K562 (cell line): ENCODE data around the gene PIGL. TPM values are rescaled to one million over a fixed set of nuclear protein-coding genes. Genes with fewer than 3 reads are reported as not detected.

ENCODE experiments used
- ATAC-seq: fragments of 200-7000 bp; cut with Tn5 transposase; 3 replicates; pipeline ENCODE4 v1.9.1; 2020; ENCODE audit warnings: moderate library complexity
- BruUV-seq: library from RNA; stranded (reverse); fragments of 400-500 nt; replicated peaks from 2 replicates; lab custom pipeline; 2021; lab: Mats Ljungman, UMichigan
- CTCF ChIA-PET: fragments of 300-600 bp; formaldehyde crosslinking; extraction: SDS; loops from one replicate; lab custom pipeline; 2021; ENCODE audit warnings: low intra/inter-chr PET ratio; lab: Yijun Ruan, JAX
- POLR2A ChIA-PET: fragments of 300-600, 350-650 bp; sonication (Branson Sonifier 250); formaldehyde crosslinking; extraction: SDS; loops from one replicate; lab custom pipeline; 2021; ENCODE audit warnings: antibody characterized with exemption, inconsistent platforms; lab: Yijun Ruan, JAX
- DNase-seq, 4 experiments: peaks; one replicate each; pipeline versions ENCODE4 v3.0.0 to v3.0.0-alpha.2; 2011 to 2018; ENCODE audit warnings: low spot score in 3 of 4, mixed read lengths in 3 of 4; ENCODE audit errors: extremely low read depth in 1 of 4
- FAIRE-seq: peaks from 2 replicates; lab custom pipeline; 2011; peaks lifted over from hg19 to GRCh38; lab: Jason Lieb, UNC
- H2AFZ ChIP-seq: 2 replicates; pipeline ENCODE4 v1.6.0; 2011; ENCODE audit warnings: low read depth, low read length, control low read depth, inconsistent platforms
- H3K27ac ChIP-seq: fragments of 200-600 bp; 3 replicates; pipeline ENCODE4 v1.8.0; 2011; ENCODE audit warnings: low read depth, mild to moderate bottlenecking, control low read depth, inconsistent platforms, low read length, moderate library complexity, mixed read lengths; ENCODE audit errors: extremely low read depth
- H3K27me3 ChIP-seq, 2 experiments: fragments of 300-600 bp in 1 of 2; 2 replicates in 1 of 2; 3 replicates in 1 of 2; pipeline versions ENCODE4 v1.6.0 to v1.8.0; 2011; ENCODE audit warnings: inconsistent platforms in 2 of 2, low read length in 2 of 2, mild to moderate bottlenecking in 1 of 2, mixed read lengths in 1 of 2, moderate library complexity in 1 of 2; ENCODE audit not compliant: control insufficient read depth in 2 of 2, insufficient read depth in 2 of 2
- H3K36me3 ChIP-seq: fragments of 300-600 bp; 3 replicates; pipeline ENCODE4 v1.8.0; 2011; ENCODE audit warnings: mild to moderate bottlenecking, low read length, inconsistent platforms; ENCODE audit not compliant: control insufficient read depth, insufficient read depth
- H3K4me1 ChIP-seq, 2 experiments: fragments of 200-600 bp in 1 of 2; replicated peaks in 1 of 2; 2 replicates in 1 of 2; 3 replicates in 1 of 2; pipeline versions ENCODE4 v1.5.1 to v1.8.0; 2011; ENCODE audit warnings: inconsistent platforms in 2 of 2, low read length in 2 of 2, mild to moderate bottlenecking in 1 of 2, mixed read lengths in 1 of 2, moderate library complexity in 1 of 2; ENCODE audit not compliant: control insufficient read depth in 2 of 2, insufficient read depth in 2 of 2
- H3K4me2 ChIP-seq: 2 replicates; pipeline ENCODE4 v1.6.1; 2011; ENCODE audit warnings: low read length, control low read depth, inconsistent platforms, mixed read lengths; ENCODE audit not compliant: insufficient read depth
- H3K4me3 ChIP-seq: fragments of 200-600 bp; sonication (generic), shearing (Covaris generic); 2 replicates; pipeline ENCODE4 v1.5.1; 2016; ENCODE audit warnings: control low read depth, inconsistent platforms
- H3K79me2 ChIP-seq: fragments of 200-600 bp; 3 replicates; pipeline ENCODE4 v1.8.0; 2011; ENCODE audit warnings: low read length, inconsistent platforms; ENCODE audit not compliant: control insufficient read depth, insufficient read depth
- H3K9ac ChIP-seq, 2 experiments: 2 replicates each; pipeline versions ENCODE4 v1.6.0 to v1.6.1; 2011; ENCODE audit warnings: low read depth in 2 of 2, low read length in 2 of 2, control low read depth in 1 of 2, inconsistent platforms in 1 of 2, mild to moderate bottlenecking in 1 of 2, mixed read lengths in 1 of 2; ENCODE audit not compliant: insufficient read depth in 1 of 2
- H3K9me1 ChIP-seq: one replicate; pipeline ENCODE4 v1.6.0; 2011; ENCODE audit warnings: inconsistent platforms, mild to moderate bottlenecking, low read length, moderate library complexity; ENCODE audit not compliant: control insufficient read depth, insufficient read depth
- H3K9me3 ChIP-seq: replicated peaks from 2 replicates; pipeline ENCODE4 v1.5.1; 2011; ENCODE audit warnings: low read depth, low read length, inconsistent platforms; ENCODE audit not compliant: control insufficient read depth, insufficient read depth
- H4K20me1 ChIP-seq: replicated peaks from 2 replicates; pipeline ENCODE4 v1.6.1; 2011; ENCODE audit warnings: low read length, inconsistent platforms, mixed read lengths; ENCODE audit not compliant: control insufficient read depth, insufficient read depth
- HDAC2 ChIP-seq: fragments of 450-650 bp; IDR thresholded peaks from 2 replicates; pipeline ENCODE4 v1.6.1; 2016; ENCODE audit warnings: mild to moderate bottlenecking
- PKNOX1 ChIP-seq: fragments of 450-650 bp; IDR thresholded peaks from 2 replicates; pipeline ENCODE4 v1.6.1; 2016
- STAT5B ChIP-seq: fragments of 250-450 bp; sonication (Bioruptor Pico); IDR thresholded peaks from 2 replicates; pipeline ENCODE4 v1.8.0; 2021; ENCODE audit warnings: mild to moderate bottlenecking, inconsistent platforms
- WGBS: fragments of 100-300 bp; shearing (Covaris generic); methylation state at CpG from one replicate; pipeline ENCODE4 v1.1.6; 2016; ENCODE audit warnings: low coverage, mixed read lengths; ENCODE audit not compliant: insufficient coverage; ENCODE audit errors: missing lambda C conversion rate; 5-methylcytosine and 5-hydroxymethylcytosine counted together
- in situ Hi-C: fragments of 300-500 bp; cut with MboI; formaldehyde crosslinking; loops from 4 replicates; pipeline ENCODE4 v1.15.0; 2018; ENCODE audit warnings: inconsistent platforms, mixed read lengths
- intact Hi-C: fragments of 100-400 bp; cut with micrococcal nuclease; formaldehyde crosslinking; loops from 2 replicates; pipeline ENCODE4 v1.14.2; 2022
- polyA plus RNA-seq, 8 experiments: library from polyadenylated mRNA; depleted of rRNA in 4 of 8; stranded (reverse) in 5 of 8; unstranded in 3 of 8; fragments of >200 nt; fragmentation: Nextera tagmentation in 2 of 8; fragmentation: Illumina TruSeq in 1 of 8; extraction: Ambion mirVana in 2 of 8; extraction: Trizol in 1 of 8; gene quantifications; 2 replicates each; pipeline versions ENCODE4 v1.2.1 to v1.2.3, GENCODE V29; 2011 to 2014; ENCODE audit warnings: inconsistent platforms in 1 of 8, missing spikeins in 1 of 8
- total RNA-seq, 7 experiments: library from RNA; depleted of rRNA in 6 of 7; stranded (reverse); fragments of >200 nt in 6 of 7; fragmentation: Illumina TruSeq in 2 of 7; extraction: Trizol in 2 of 7; gene quantifications; 2 replicates each; pipeline versions ENCODE4 v1.2.1 to v1.2.3, GENCODE V29; 2011 to 2021; ENCODE audit warnings: low replicate concordance in 1 of 7

Gene PIGL
- total and polyA plus RNA-seq, 9 of the 15 experiments (the other 6 are each of a cell fraction or from before 2014, with no cell fraction given): 19.9 to 55.3 (median 29.6) TPM

- Histone ChIP-seq H3K4me3 (no peak overlapping the region), H3K9me1 (no peaks in the 10 kb centered on the region), H4K20me1 (no peaks in the 10 kb centered on the region), H3K4me2 (peak overlapping the region; percentile 35), H3K36me3 (peaks cover 5% of the 10 kb centered on the region; the same call in 2 of the 3 replicates), H3K27ac (peak overlapping the region; percentile 46), H3K79me2 (no peaks in the 10 kb centered on the region), H3K9me3 (no peaks in the 10 kb centered on the region), H2AFZ (peak overlapping the region; percentile 44), H3K4me1 (peaks cover 9 to 22% of the 10 kb centered on the region in 2 experiments; a peak in 3 of 5 replicates), H3K9ac (peak overlapping the region; percentile 10 to 66; a peak in 2 of 4 replicates), H3K27me3 (no peaks in the 10 kb centered on the region)
- CTCF ChIA-PET: no interaction called here
- BruUV-seq: no TSS peak
- DNase-seq (peak in 1 of 4 experiments; percentile 41), ATAC-seq (peak; percentile 74), FAIRE-seq (peak; percentile 48)
- intact Hi-C loops: no loop called here
- POLR2A ChIA-PET: interaction anchor here (1.2 kb wide), 1 partner anchor 8 kb away, joined by 3 read pairs; no protein-coding TSS in a partner anchor
- TF ChIP-seq HDAC2 (no peak), PKNOX1 (peak; percentile 55), STAT5B (no peak)
- in situ Hi-C loops: no loop called here
- 27% methylated on average over 9 of the region's 11 CpGs for WGBS
Observed at GRCh38 chr17:16297367-16298139, 80.5 kb downstream of the PIGL start.
